SU-DHL-6 (cell line): Measurements from ENCODE around the gene HDAC2.
"Not testable (repeated sequence)": the region's sequence is repeated elsewhere in the genome, so short reads cannot be mapped to it uniquely, and the experiment has no call there.

Experiments used
- H2AFZ ChIP-seq: fragments of 200-600 bp; sonication (generic); 2 replicates; pipeline ENCODE4 v1.6.1; 2014; ENCODE audit warnings: low read depth, mild to moderate bottlenecking, moderate library complexity, mixed read lengths, antibody characterized with exemption, low read length; ENCODE audit not compliant: severe bottlenecking
- H3F3A ChIP-seq: fragments of 200-600 bp; shearing (Covaris generic); 2 replicates; pipeline ENCODE4 v1.6.0; 2016; ENCODE audit warnings: antibody characterized with exemption, mild to moderate bottlenecking; ENCODE audit not compliant: insufficient read depth
- H3K27ac ChIP-seq: fragments of 200-600 bp; sonication (generic); 2 replicates; pipeline ENCODE4 v1.5.1; 2016; ENCODE audit warnings: low read depth, mild to moderate bottlenecking, low read length, moderate library complexity, mixed read lengths
- H3K27me3 ChIP-seq: fragments of 200-600 bp; sonication (generic), shearing (Covaris generic); 2 replicates; pipeline ENCODE4 v1.6.0; 2014; ENCODE audit warnings: mild to moderate bottlenecking, low read length
- H3K36me3 ChIP-seq: fragments of 200-600 bp; sonication (generic); 2 replicates; pipeline ENCODE4 v1.6.1; 2014; ENCODE audit warnings: mild to moderate bottlenecking, low read length, mixed read lengths
- H3K4me2 ChIP-seq: fragments of 300-600, 200-600 bp; shearing (Covaris generic), sonication (generic); 2 replicates; pipeline ENCODE4 v1.6.0; 2014; ENCODE audit warnings: low read length, low read depth, mild to moderate bottlenecking; ENCODE audit not compliant: poor library complexity, severe bottlenecking
- H3K4me3 ChIP-seq: fragments of 200-600 bp; sonication (generic); 2 replicates; pipeline ENCODE4 v1.5.1; 2014; ENCODE audit warnings: antibody characterized with exemption, low read length, mild to moderate bottlenecking, mixed read lengths; ENCODE audit not compliant: insufficient read depth, poor library complexity, severe bottlenecking
- H3K79me2 ChIP-seq: fragments of 200-600 bp; sonication (generic); 2 replicates; pipeline ENCODE4 v1.6.1; 2014; ENCODE audit warnings: mild to moderate bottlenecking, low read length, moderate library complexity; ENCODE audit not compliant: insufficient read depth
- H3K9ac ChIP-seq: fragments of 200-600 bp; sonication (generic); 2 replicates; pipeline ENCODE4 v1.7.0; 2014; ENCODE audit warnings: mild to moderate bottlenecking, low read length
- H3K9me2 ChIP-seq: fragments of 200-600 bp; sonication (generic); replicated peaks from 2 replicates; pipeline ENCODE4 v1.6.1; 2014; ENCODE audit warnings: low read length; ENCODE audit not compliant: insufficient read depth
- H3K9me3 ChIP-seq: fragments of 200-600 bp; sonication (generic); 2 replicates; pipeline ENCODE4 v1.6.1; 2014; ENCODE audit warnings: low read length, mixed read lengths; ENCODE audit not compliant: insufficient read depth
- H4K20me1 ChIP-seq: fragments of 200-600 bp; sonication (generic); 2 replicates; pipeline ENCODE4 v1.6.1; 2014; ENCODE audit warnings: low read depth, mild to moderate bottlenecking, antibody characterized with exemption, low read length, moderate library complexity, mixed read lengths
- CTCF ChIP-seq: fragments of 200-600 bp; sonication (generic); IDR thresholded peaks from one replicate; pipeline ENCODE4 v1.5.1; 2017; ENCODE audit warnings: antibody characterized with exemption, mild to moderate bottlenecking, low read length, moderate library complexity; ENCODE audit not compliant: insufficient read depth, poor library complexity, severe bottlenecking
- EZH2phosphoT487 ChIP-seq: fragments of 200-600 bp; sonication (generic), shearing (Covaris generic); conservative IDR thresholded peaks from 2 replicates; pipeline ENCODE4 v1.6.1; 2018; ENCODE audit warnings: mild to moderate bottlenecking, antibody characterized with exemption, low read length, moderate library complexity, mixed read lengths

Gene HDAC2

GRCh38 chr6:113995634-113996033, 24.7 kb upstream of the HDAC2 start:
- Histone ChIP-seq H3K27ac (no peak overlapping the region), H3K36me3 (no peaks in the 10 kb centered on the region), H3K4me2 (no peak overlapping the region), H3F3A (no peaks in the 10 kb centered on the region), H2AFZ (no peak overlapping the region), H3K27me3 (no peaks in the 10 kb centered on the region), H4K20me1 (no peaks in the 10 kb centered on the region), H3K79me2 (no peaks in the 10 kb centered on the region), H3K9me3 (no peaks in the 10 kb centered on the region), H3K9me2 (no peaks in the 10 kb centered on the region), H3K9ac (no peak overlapping the region), H3K4me3 (no peak overlapping the region)
- no peak for TF ChIP-seq CTCF
- no peak for TF ChIP-seq EZH2phosphoT487

GRCh38 chr6:113994934-113995342, 24.0 kb upstream of the HDAC2 start:
- H3K9me3 ChIP-seq = no peaks in the 10 kb centered on the region
- no peaks in the 10 kb centered on the region for H3K27me3 ChIP-seq
- H3K9me2 ChIP-seq = no peaks in the 10 kb centered on the region
- H2AFZ ChIP-seq = no peak overlapping the region
- H3K36me3 ChIP-seq = no peaks in the 10 kb centered on the region
- H3F3A ChIP-seq = no peaks in the 10 kb centered on the region
- no peak overlapping the region for H3K4me2 ChIP-seq
- no peak overlapping the region for H3K9ac ChIP-seq
- H3K27ac ChIP-seq = no peak overlapping the region
- H4K20me1 ChIP-seq = no peaks in the 10 kb centered on the region
- H3K79me2 ChIP-seq = no peaks in the 10 kb centered on the region
- no peak overlapping the region for H3K4me3 ChIP-seq
- TF ChIP-seq EZH2phosphoT487 = no peak
- peak; percentile 37 for TF ChIP-seq CTCF

GRCh38 chr6:113989675-113990074, 18.7 kb upstream of the HDAC2 start:
- Histone ChIP-seq H3K4me2 (no peak overlapping the region), H3K79me2 (no peaks in the 10 kb centered on the region), H3K9ac (no peak overlapping the region), H3F3A (no peaks in the 10 kb centered on the region), H3K9me3 (no peaks in the 10 kb centered on the region), H3K27ac (no peak overlapping the region), H3K27me3 (no peaks in the 10 kb centered on the region), H3K9me2 (no peaks in the 10 kb centered on the region), H4K20me1 (no peaks in the 10 kb centered on the region), H2AFZ (no peak overlapping the region), H3K36me3 (no peaks in the 10 kb centered on the region), H3K4me3 (no peak overlapping the region)
- TF ChIP-seq EZH2phosphoT487 = no peak
- no peak for TF ChIP-seq CTCF

GRCh38 chr6:113982675-113983074, 11.7 kb upstream of the HDAC2 start:
- not testable (repeated sequence) for H3K27ac ChIP-seq, H4K20me1 ChIP-seq, H3K4me2 ChIP-seq, H3K27me3 ChIP-seq, H3K9ac ChIP-seq, H3F3A ChIP-seq, H3K4me3 ChIP-seq, H2AFZ ChIP-seq, H3K9me3 ChIP-seq, H3K36me3 ChIP-seq, H3K79me2 ChIP-seq, H3K9me2 ChIP-seq
